GM13976 (cell line): ENCODE data around the gene SAMD5.

Source experiments
- DNase-seq: peaks from one replicate; pipeline ENCODE4 v3.0.0; 2012; ENCODE audit warnings: low spot score
- in situ Hi-C: fragments of 300-500 bp; cut with MboI; formaldehyde crosslinking; loops from one replicate; pipeline ENCODE4 v1.12.0; 2022; ENCODE audit warnings: low sequenced_read_pairs, mixed read lengths, inconsistent platforms; ENCODE audit not compliant: unreplicated experiment
- TF ChIP-seq, protein P1 (sequence below): IDR thresholded peaks from 2 replicates; pipeline ENCODE4 v1.5.1; 2012; ENCODE audit warnings: borderline replicate concordance, mild to moderate bottlenecking; ENCODE audit not compliant: insufficient read depth; ENCODE audit errors: extremely low read depth, missing control alignments, control extremely low read depth

Gene SAMD5

DNA sequence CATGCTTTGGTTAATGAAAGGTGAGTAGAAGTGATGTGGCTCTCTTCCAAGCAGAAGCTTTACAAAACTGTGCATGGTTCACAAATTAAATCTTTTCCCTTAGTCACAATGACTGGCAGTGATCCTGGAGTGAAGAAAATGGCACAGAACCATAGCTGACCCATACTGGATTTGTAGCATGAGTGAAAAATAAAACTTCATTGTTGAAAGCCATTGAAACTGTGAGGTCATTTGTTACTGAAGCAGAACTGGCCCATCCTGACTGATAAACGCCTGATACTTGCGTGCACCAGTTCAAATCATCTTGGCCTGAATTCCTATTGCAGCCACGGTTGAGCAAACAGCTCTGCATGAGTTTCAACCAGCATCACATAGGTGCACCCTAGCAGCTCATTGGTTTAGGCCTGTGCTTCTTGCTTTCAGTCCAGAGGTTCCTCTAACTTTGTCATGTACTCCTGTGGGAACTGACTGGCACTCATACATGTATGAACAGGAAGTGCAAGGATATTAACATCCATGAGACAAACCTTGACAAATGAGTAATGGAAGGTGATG is 40.5 kb downstream of the SAMD5 start:
- in situ Hi-C loops, result no loop called here
- TF ChIP-seq, protein P1, sequence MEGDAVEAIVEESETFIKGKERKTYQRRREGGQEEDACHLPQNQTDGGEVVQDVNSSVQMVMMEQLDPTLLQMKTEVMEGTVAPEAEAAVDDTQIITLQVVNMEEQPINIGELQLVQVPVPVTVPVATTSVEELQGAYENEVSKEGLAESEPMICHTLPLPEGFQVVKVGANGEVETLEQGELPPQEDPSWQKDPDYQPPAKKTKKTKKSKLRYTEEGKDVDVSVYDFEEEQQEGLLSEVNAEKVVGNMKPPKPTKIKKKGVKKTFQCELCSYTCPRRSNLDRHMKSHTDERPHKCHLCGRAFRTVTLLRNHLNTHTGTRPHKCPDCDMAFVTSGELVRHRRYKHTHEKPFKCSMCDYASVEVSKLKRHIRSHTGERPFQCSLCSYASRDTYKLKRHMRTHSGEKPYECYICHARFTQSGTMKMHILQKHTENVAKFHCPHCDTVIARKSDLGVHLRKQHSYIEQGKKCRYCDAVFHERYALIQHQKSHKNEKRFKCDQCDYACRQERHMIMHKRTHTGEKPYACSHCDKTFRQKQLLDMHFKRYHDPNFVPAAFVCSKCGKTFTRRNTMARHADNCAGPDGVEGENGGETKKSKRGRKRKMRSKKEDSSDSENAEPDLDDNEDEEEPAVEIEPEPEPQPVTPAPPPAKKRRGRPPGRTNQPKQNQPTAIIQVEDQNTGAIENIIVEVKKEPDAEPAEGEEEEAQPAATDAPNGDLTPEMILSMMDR, result no peak
- no peak for DNase-seq

DNA sequence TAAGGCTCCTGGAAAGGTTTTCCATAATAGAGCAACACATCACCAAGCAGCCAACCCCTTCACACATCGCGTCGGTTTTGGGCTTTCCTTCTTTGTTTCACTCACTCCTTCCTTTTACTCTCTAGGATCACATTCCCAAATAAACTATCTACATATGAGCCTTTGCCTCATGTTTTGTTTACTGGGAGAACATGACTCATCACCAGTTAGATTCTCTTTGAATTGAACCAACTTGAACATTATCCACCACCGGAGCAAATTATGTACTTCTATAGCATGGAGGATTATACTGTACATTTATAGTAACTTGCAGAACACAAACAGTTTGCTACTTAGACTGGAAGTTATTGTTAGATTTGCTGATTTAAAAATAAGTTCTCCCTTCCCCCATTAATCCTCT is 41.0 kb downstream of the SAMD5 start:
- in situ Hi-C loops, result no loop called here
- DNase-seq, result no peak
- TF ChIP-seq, protein P1, result no peak

DNA sequence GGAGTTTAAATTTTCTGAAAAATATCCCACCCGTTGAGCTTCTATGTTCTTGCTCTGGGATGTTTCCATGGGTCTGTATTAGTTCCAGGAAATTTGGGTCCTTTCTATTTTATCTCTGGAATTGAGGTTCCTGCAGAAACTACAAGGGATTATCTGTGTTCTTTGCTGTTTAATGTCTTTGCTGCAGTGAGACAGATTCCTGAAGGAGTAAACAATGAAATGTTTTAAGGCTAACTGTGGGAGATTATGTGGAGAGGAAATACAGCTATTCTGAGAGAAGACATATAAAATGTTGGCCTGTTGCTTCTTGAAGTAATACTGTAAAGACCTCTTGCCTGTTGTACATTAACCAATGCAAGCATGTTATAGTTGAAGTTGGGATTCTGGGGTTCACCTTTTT is 43.5 kb downstream of the SAMD5 start:
- TF ChIP-seq, protein P1, result no peak
- in situ Hi-C loops, result no loop called here

DNA sequence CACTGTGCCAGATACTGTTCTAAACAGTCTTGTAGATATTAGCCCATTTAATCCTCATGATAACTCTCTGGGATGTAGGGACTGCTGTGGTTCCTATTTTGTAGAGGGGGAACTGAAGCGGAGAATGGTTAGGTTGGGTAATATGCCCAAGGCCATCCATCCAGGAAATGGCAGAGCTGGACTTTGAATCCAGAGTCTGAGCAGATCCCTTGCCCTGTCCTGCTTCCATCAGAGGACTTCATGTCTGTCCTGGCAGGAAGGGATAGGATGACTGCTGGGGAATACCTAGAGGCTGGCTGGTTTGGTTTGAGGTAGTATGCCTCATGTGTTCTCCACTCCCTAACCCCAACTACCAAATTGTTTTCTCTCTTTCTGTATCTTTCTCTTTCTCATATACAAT is 44.6 kb downstream of the SAMD5 start:
- DNase-seq, result no peak
- TF ChIP-seq, protein P1, result no peak
- in situ Hi-C loops, result no loop called here

More for the DNA sequence above, 43.5 kb downstream of the SAMD5 start:
- DNase-seq, result no peak

DNA sequence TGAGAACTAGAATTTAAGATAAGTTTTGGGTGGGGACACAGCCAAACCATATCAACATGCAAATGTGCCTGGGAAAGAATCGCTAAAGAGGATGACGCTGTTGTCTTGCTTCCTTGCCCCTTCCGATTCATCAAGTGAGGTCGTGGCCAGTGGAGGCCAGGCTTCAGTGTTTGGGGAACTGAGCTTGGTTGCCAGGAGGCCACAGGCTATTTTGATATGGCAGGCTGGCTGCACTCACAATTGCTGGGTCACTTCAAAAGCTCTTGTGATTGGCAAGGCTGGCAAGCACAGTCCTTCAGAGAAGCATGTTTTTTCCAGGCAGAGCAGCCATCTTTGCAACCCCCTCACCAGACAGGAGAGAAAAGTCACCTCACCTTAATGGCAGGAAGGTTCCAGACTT is 45.8 kb downstream of the SAMD5 start:
- in situ Hi-C loops, result no loop called here
- TF ChIP-seq, protein P1, result no peak
- no peak for DNase-seq

DNA sequence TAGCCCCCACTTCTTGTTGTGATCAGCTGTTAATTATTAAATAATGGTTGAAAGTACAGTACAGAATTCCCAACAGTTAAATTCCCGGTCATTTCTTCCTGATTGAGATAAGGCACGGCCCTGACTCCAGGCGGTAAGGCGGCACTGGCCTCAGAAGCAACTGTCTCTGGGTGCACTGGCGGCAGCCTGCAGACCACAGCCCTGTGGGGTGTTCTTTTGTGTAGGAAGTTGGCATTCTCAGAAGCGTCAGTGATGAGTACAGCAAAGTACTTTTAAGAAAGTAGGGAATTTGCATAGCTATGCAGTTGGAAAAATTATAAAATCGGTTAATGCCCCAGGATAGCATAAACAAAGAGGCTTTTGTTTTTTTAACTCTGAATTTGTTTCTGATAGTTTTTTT is 50.5 kb downstream of the SAMD5 start:
- in situ Hi-C loops, result no loop called here
- TF ChIP-seq, protein P1, result no peak
- no peak for DNase-seq

DNA sequence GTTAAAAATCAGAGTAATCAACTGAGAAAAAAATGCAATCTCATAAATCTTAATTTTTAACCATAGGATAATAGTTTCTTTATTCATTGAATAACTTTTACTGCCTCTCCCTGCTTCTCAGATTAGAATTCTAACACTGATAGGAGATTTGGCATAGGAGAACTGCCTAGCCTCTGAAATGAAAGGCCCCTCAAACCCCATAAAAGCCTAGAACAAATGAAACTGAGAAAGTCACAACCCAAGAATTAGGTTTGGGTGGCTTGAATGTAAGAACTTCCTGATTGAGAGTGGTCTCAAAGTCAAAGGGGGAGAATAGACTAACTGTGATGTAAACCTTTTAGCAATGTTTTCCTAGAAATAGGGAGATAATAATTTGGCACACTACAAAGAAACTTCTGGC is 52.2 kb downstream of the SAMD5 start:
- DNase-seq, result no peak
- TF ChIP-seq, protein P1, result no peak
- in situ Hi-C loops, result no loop called here
